Duodenal mucosa (tissue), 2 donors: Measurements from ENCODE around the gene SLC34A1.

Experiments used
- H3K27ac ChIP-seq: one replicate; pipeline ENCODE4 v1.7.0; 2013; ENCODE audit warnings: low read depth, low read length
- H3K27me3 ChIP-seq, 2 donors: one replicate each; pipeline ENCODE4 v1.7.0; 2013; ENCODE audit warnings: low read length in 2 of 2, control low read depth in 1 of 2; ENCODE audit not compliant: insufficient read depth in 2 of 2, control insufficient read depth in 1 of 2
- H3K36me3 ChIP-seq, 2 donors: one replicate each; pipeline ENCODE4 v1.7.0; 2013; ENCODE audit warnings: low read length in 2 of 2, control low read depth in 1 of 2; ENCODE audit not compliant: insufficient read depth in 2 of 2, control insufficient read depth in 1 of 2
- H3K4me1 ChIP-seq, 2 donors: one replicate each; pipeline ENCODE4 v1.7.0; 2013; ENCODE audit warnings: low read length in 2 of 2, control low read depth in 1 of 2; ENCODE audit not compliant: insufficient read depth in 2 of 2, control insufficient read depth in 1 of 2
- H3K4me3 ChIP-seq, 2 donors: one replicate each; pipeline ENCODE4 v1.7.0; 2013; ENCODE audit warnings: low read length in 2 of 2, low read depth in 1 of 2
- H3K9ac ChIP-seq, 2 donors: one replicate each; pipeline ENCODE4 v1.7.0; 2013; ENCODE audit warnings: low read length in 2 of 2, low read depth in 1 of 2
- H3K9me3 ChIP-seq, 2 donors: one replicate each; pipeline ENCODE4 v1.7.0; 2013; ENCODE audit warnings: low read length in 2 of 2, control low read depth in 1 of 2; ENCODE audit not compliant: control insufficient read depth in 1 of 2

SLC34A1 gene

DNA sequence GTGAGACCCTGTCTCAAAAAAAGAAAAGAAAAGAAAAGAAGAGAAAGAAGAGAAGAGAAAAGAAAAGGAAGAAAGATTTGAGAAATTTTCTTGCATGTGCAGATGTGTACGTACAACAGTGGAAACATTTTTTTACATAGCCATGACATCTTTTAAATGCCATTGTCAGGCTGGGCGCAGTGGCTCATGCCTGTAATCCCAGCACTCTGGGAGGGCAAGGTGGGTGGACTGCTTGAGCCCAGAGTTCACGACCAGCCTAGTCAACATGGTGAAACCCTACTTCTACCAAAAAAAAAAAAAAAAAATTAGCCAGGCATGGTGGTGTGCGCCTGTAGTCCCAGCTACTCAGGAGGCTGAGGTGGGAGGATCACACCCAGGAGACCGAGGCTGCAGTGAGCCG, 39.3 kb upstream of the SLC34A1 start:
- H3K36me3 ChIP-seq = peaks cover 6 to 41% of the 10 kb centered on the region in 2 donors
- H3K9me3 ChIP-seq = no peaks in the 10 kb centered on the region
- no peaks in the 10 kb centered on the region for H3K27me3 ChIP-seq
- no peak overlapping the region for H3K9ac ChIP-seq
- H3K27ac ChIP-seq = no peak overlapping the region
- H3K4me1 ChIP-seq = peaks cover 16 to 17% of the 10 kb centered on the region in 2 donors
- no peak overlapping the region for H3K4me3 ChIP-seq

DNA sequence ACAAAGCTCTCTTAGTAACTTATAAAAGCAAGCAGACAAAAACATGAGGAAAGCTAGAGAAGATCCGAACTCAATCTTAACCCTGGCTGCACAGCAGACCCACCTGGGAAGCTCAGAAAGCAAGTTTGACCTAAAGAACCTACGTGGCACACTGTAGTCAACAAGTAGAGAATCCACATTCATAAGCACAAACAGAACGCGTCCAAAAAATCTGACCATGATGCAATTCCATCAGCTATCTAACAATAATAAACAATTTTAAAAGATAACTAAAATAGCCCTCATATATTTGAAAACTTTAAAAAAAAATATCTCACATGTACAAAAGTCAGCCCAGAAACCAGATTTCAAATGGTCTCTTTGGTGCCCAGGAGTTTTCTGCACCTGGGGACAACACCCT, 37.4 kb upstream of the SLC34A1 start:
- Histone ChIP-seq H3K4me3 (no peak overlapping the region), H3K36me3 (peaks cover 6 to 37% of the 10 kb centered on the region in 2 donors), H3K9me3 (no peaks in the 10 kb centered on the region), H3K4me1 (peaks cover 26 to 30% of the 10 kb centered on the region in 2 donors), H3K27me3 (no peaks in the 10 kb centered on the region), H3K27ac (no peak overlapping the region), H3K9ac (no peak overlapping the region)

- Histone ChIP-seq H3K4me1 (peaks cover 29 to 34% of the 10 kb centered on the region in 2 donors), H3K27ac (no peak overlapping the region), H3K9ac (no peak overlapping the region), H3K4me3 (no peak overlapping the region), H3K27me3 (no peaks in the 10 kb centered on the region), H3K36me3 (peaks cover 6 to 37% of the 10 kb centered on the region in 2 donors), H3K9me3 (no peaks in the 10 kb centered on the region)
These were observed 36.5 kb upstream of the SLC34A1 start for GRCh38 chr5:177347699-177348098.

DNA sequence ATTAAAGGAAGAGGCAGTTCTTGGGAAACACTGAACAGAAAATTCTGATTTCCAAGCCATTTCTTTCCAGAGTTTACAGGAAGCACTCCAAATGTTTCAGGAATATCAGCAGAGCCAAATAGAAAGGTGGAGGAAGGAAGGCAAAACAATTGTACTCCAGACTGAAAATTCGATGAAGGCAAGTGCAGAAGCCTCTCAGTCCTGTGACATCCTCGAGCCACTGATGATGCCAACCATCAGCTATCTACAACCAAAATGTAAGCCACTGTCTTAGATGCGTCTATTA, 34.9 kb upstream of the SLC34A1 start:
- Histone ChIP-seq H3K36me3 (peaks cover 6 to 29% of the 10 kb centered on the region in 2 donors), H3K4me3 (peak overlapping the region in 1 of 2 donors; percentile 93), H3K27ac (no peak overlapping the region), H3K27me3 (no peaks in the 10 kb centered on the region), H3K4me1 (peaks cover 29 to 34% of the 10 kb centered on the region in 2 donors), H3K9ac (no peak overlapping the region), H3K9me3 (no peaks in the 10 kb centered on the region)

DNA sequence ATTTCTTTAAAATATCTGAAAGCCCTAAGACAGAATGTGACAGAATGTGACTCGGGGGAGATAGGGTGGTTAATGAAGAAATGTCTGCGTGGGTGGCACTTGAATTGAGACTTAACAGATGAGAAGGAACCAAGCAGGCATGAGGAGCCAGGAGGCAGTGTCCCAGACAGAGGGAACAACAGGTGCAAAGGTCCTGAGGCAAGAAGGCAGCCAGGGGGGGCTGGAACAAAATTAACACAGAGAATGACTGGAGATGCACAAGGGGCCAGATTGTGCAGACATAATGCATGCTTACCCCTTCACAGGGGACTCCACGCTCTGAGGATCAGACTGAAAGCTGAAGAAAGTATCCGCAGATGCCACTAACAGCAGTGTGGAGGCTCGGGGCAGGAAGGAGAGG, 34.5 kb upstream of the SLC34A1 start:
- no peak overlapping the region for H3K27ac ChIP-seq
- no peaks in the 10 kb centered on the region for H3K27me3 ChIP-seq
- H3K9ac ChIP-seq = peak overlapping the region in 1 of 2 donors; percentile 92
- H3K36me3 ChIP-seq = peaks cover 6 to 29% of the 10 kb centered on the region in 2 donors
- peaks cover 29 to 34% of the 10 kb centered on the region in 2 donors for H3K4me1 ChIP-seq
- H3K4me3 ChIP-seq = peak overlapping the region; percentile 93 to 95
- H3K9me3 ChIP-seq = no peaks in the 10 kb centered on the region

- H3K4me1 ChIP-seq = peaks cover 29 to 34% of the 10 kb centered on the region in 2 donors
- H3K27me3 ChIP-seq = no peaks in the 10 kb centered on the region
- H3K36me3 ChIP-seq = peaks cover 6 to 24% of the 10 kb centered on the region in 2 donors
- peak overlapping the region; percentile 77 for H3K27ac ChIP-seq
- peak overlapping the region; percentile 87 to 92 for H3K9ac ChIP-seq
- peak overlapping the region; percentile 93 to 95 for H3K4me3 ChIP-seq
- H3K9me3 ChIP-seq = no peaks in the 10 kb centered on the region
These were observed 33.4 kb upstream of the SLC34A1 start for GRCh38 chr5:177350776-177351391.

- Histone ChIP-seq H3K9ac (peak within 1 kb of the TSS; percentile 87 to 92), H3K4me1 (peaks cover 29 to 37% of the 10 kb centered on the region in 2 donors), H3K36me3 (peaks cover 6 to 19% of the 10 kb centered on the region in 2 donors), H3K4me3 (peak within 1 kb of the TSS; percentile 93 to 95), H3K27me3 (no peaks in the 10 kb centered on the region), H3K27ac (peak within 1 kb of the TSS; percentile 77), H3K9me3 (no peaks in the 10 kb centered on the region)
These were observed 32.6 kb upstream of the SLC34A1 start, which contains the start of gene LMAN2 for GRCh38 chr5:177351392-177352329. LMAN2 (minus strand) TSS chr5:177351668; CDS start chr5:177351647, 21 bp downstream.

- H3K27ac ChIP-seq = no peak overlapping the region
These were observed 31.1 kb upstream of the SLC34A1 start for GRCh38 chr5:177353093-177353492.

DNA sequence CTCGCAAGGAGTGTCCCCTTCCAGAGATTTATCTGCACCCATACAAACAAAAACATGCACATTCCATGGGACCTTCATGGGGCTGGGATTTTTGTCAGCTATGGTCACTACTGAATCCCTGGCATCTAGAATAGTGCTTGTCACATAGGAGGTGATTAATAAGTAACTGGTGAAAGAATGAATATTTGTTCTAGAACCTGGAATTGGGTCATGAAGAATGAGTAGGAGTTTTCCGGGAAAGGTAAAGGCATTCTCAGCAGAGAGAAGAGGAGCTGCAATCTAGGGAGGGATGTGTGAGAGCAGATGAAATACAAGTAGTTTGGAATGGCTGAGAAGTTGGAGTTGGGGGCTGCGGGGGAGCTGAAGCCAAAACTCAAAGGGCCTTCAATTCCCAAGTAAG, 30.0 kb upstream of the SLC34A1 start:
- Histone ChIP-seq H3K27me3 (no peaks in the 10 kb centered on the region), H3K9ac (no peak overlapping the region), H3K36me3 (peaks cover 0 to 3% of the 10 kb centered on the region in 2 donors), H3K9me3 (no peaks in the 10 kb centered on the region), H3K4me3 (no peak overlapping the region), H3K27ac (no peak overlapping the region), H3K4me1 (peaks cover 37 to 50% of the 10 kb centered on the region in 2 donors)

More at GRCh38 chr5:177353093-177353492, 31.1 kb upstream of the SLC34A1 start:
- no peak overlapping the region for H3K9ac ChIP-seq
- H3K27me3 ChIP-seq = no peaks in the 10 kb centered on the region
- no peaks in the 10 kb centered on the region for H3K9me3 ChIP-seq
- peaks cover 4 to 7% of the 10 kb centered on the region in 2 donors for H3K36me3 ChIP-seq
- H3K4me1 ChIP-seq = peaks cover 33 to 43% of the 10 kb centered on the region in 2 donors
- no peak overlapping the region for H3K4me3 ChIP-seq

DNA sequence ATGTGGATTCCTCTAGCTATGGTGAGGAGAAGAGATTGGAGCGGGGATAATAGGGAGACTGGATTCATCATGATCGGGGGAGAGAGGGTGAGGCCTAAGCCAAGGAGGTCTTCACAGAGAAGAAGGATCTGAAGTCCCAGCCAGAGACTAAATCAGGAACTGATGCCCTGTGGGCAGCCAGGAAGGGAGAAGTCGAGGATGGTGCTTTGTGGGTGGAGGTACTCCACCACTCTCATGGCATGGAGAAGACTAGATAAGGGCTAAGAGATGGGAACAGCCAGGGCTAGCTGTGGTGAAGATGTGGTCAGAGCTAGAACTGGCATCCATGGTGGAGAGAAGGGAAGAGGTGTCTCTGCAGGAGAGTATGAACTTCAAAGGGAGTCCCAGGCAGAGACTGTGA, 29.5 kb upstream of the SLC34A1 start:
- H3K27me3 ChIP-seq = no peaks in the 10 kb centered on the region
- peaks cover 35 to 50% of the 10 kb centered on the region in 2 donors for H3K4me1 ChIP-seq
- no peak overlapping the region for H3K4me3 ChIP-seq
- no peaks in the 10 kb centered on the region for H3K9me3 ChIP-seq
- H3K36me3 ChIP-seq = no peaks in the 10 kb centered on the region
- H3K27ac ChIP-seq = no peak overlapping the region
- H3K9ac ChIP-seq = no peak overlapping the region
